Suppressor macrophage treated with lipopolysaccharide for 4 hours (primary cell): ENCODE measurements around the gene MAP7D3.
A peak's percentile ranks its signal among the peaks of the same experiment; 100 is the strongest.
"Not testable (repeated sequence)": the region's sequence is repeated elsewhere in the genome, so short reads cannot be mapped to it uniquely, and the experiment has no call there.

Experiments
- DNase-seq: peaks from one replicate; pipeline ENCODE4 v3.0.0-alpha.2; 2020

Gene MAP7D3

DNA sequence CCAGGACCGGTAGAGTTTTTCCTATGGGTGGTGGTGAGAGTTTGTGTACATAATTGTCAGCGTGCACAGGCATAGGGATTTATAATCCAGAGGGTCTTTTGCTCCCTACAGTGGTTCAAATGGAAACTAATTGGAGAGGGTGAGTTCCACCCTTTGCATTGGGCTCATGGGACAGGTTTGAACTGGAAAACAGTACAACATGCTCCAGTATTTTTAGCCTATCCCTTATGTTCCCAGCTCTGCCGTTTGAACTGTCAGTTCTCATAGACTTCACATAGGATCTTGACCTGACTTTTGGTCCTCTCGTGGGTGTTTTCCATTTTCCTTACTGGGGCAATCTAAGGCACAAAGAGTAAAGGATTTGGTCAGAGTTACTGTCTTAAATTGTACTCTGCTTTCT, 72.1 kb downstream of the MAP7D3 start:
- DNase-seq: no peak

DNA sequence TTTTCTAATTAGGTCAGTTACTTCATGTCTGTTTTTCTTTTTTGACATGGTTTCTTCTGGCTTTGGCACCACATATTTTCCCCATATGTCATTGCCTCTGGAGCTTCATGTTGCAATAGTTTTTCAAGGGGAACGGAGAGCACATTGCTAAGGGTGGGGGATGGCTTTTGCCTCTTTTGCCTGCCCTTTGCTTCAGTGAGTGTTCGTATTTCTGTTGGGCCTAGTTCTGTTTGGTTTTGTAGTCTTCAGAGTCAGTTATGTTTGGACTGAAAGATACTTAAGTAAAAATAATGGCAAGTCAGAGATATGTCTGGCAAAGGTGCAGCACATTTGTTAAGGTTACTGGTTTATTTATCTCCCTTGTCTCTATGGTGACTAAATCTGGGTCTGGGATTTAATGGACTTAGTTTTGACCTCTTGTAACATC, 74.8 kb downstream of the MAP7D3 start:
- no peak for DNase-seq

DNA sequence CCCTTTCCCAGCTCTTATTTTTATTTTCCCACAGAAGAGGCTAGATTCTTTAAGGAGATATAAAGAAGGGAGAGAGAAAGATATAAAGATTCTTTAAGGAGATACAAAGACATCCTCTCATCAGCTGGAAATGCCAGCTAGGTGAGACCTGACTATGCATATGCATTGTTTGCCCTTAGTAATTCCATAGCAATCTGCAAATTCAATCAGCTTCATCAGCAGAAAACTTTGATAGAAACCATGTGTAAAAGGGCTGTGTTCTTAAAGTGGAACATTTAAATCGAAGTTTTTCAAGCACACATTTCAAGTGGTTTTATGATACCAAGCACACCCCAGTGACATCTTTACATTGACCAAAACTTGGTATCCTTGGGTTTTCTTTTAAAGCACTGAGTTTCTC, 79.8 kb downstream of the MAP7D3 start:
- no peak for DNase-seq

GRCh38 chrX:136170139-136170800, 80.9 kb downstream of the MAP7D3 start:
- no peak for DNase-seq

DNA sequence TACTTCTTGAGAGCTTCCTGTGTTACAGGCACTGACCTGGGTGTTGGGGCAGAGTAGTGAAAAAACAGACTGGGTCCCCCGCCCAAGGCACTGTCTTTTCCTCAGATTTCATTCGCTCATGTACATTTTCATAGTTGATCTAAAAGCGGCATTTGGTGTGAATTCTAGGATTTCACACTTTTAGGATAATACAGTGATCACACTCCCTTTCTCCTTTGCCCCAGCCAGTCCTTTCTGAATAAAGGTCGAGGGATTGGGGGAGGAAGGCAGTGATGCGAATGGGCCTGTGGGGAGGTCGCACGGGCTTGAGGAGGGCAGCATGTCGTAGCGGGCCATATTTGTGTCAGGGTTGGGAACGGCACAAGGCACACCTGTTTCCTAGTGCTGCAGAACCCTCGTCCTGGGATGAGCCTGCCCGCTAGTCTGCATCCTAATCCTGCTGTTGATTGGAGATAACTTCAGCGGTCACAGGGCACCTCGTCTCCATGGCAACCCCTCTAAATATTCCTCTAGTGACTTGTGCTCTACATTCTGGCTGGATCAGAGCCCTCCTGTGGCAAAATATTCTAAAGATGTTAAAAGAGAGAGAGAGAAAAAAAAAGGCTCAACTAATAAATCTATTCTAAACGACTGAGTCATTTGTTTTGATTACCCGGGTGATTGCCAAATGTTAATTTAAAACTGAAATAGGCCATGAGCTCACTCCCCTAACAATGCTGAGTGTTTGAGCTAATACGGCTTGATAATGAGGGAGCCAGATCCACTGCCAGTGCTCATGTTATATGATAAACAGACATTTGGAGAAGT, 82.1 kb downstream of the MAP7D3 start:
- DNase-seq: no peak

DNA sequence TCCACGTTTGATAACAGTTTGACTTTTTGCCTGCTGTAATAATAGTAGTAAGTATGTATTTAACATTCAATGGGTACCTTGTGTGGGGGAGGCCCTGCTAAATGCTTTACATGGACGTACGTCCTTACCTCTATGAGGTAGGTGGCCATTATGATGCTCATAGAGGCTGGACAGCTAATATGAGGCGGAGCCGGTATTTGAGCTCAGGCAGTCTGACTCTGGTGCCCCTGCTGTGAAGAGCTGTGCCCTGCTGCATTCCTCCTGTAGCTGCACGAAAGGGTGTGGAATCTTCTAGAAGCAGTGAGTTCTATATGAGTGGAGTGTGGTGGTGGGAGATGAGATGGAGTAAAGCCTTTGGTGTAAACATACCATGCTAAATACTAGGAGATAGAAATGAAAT, 83.2 kb downstream of the MAP7D3 start:
- not testable (repeated sequence) for DNase-seq

GRCh38 chrX:136166221-136166855, 84.9 kb downstream of the MAP7D3 start:
- peak; percentile 25 for DNase-seq

- no peak for DNase-seq
Observed at GRCh38 chrX:136165406-136165805, 85.8 kb downstream of the MAP7D3 start.

- no peak for DNase-seq
Observed at GRCh38 chrX:136163689-136164088, 87.5 kb downstream of the MAP7D3 start.
